ENCODE measurements around the gene CFDP1.
A peak's percentile ranks its signal among the peaks of the same experiment; 100 is the strongest.

Gene CFDP1

GRCh38 chr16:75389096-75389690 lies 44.1 kb downstream of the CFDP1 start:
- Histone ChIP-seq H3K27ac (replicated peaks) (no peak overlapping the region), H3K4me3 (replicated peaks; ENCODE audit: insufficient read depth, low read length) (no peak overlapping the region), H3K27me3 (ENCODE audit: insufficient read depth, poor library complexity, severe bottlenecking) (no peaks in the 10 kb centered on the region)
- no peak for TF ChIP-seq GABPA (IDR thresholded peaks at IDR 0.05; ENCODE audit: low read depth)
- no peak for TF ChIP-seq SPI1 (IDR thresholded peaks at IDR 0.05; ENCODE audit: borderline replicate concordance, low read depth)
- TF ChIP-seq, protein P1, sequence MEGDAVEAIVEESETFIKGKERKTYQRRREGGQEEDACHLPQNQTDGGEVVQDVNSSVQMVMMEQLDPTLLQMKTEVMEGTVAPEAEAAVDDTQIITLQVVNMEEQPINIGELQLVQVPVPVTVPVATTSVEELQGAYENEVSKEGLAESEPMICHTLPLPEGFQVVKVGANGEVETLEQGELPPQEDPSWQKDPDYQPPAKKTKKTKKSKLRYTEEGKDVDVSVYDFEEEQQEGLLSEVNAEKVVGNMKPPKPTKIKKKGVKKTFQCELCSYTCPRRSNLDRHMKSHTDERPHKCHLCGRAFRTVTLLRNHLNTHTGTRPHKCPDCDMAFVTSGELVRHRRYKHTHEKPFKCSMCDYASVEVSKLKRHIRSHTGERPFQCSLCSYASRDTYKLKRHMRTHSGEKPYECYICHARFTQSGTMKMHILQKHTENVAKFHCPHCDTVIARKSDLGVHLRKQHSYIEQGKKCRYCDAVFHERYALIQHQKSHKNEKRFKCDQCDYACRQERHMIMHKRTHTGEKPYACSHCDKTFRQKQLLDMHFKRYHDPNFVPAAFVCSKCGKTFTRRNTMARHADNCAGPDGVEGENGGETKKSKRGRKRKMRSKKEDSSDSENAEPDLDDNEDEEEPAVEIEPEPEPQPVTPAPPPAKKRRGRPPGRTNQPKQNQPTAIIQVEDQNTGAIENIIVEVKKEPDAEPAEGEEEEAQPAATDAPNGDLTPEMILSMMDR (IDR thresholded peaks at IDR 0.05; ENCODE audit: insufficient read depth, low read length): no peak
- TF ChIP-seq REST (IDR thresholded peaks at IDR 0.05; ENCODE audit: insufficient replicate concordance, low read depth): no peak
- TF ChIP-seq POLR2AphosphoS5 (IDR thresholded peaks at IDR 0.05; ENCODE audit: low read depth): no peak
- no peak for DNase-seq (ENCODE audit: low read depth in 1 of 2, low spot score in 1 of 2)

GRCh38 chr16:75387951-75388350 lies 45.4 kb downstream of the CFDP1 start:
- Histone ChIP-seq H3K27me3 (ENCODE audit: insufficient read depth, poor library complexity, severe bottlenecking) (no peaks in the 10 kb centered on the region), H3K27ac (replicated peaks) (no peak overlapping the region), H3K4me3 (replicated peaks; ENCODE audit: insufficient read depth, low read length) (no peak overlapping the region)
- TF ChIP-seq REST (IDR thresholded peaks at IDR 0.05; ENCODE audit: insufficient replicate concordance, low read depth) (no peak), SPI1 (IDR thresholded peaks at IDR 0.05; ENCODE audit: borderline replicate concordance, low read depth) (no peak), GABPA (IDR thresholded peaks at IDR 0.05; ENCODE audit: low read depth) (no peak), POLR2AphosphoS5 (IDR thresholded peaks at IDR 0.05; ENCODE audit: low read depth) (no peak)
- TF ChIP-seq, protein P1 (IDR thresholded peaks at IDR 0.05; ENCODE audit: insufficient read depth, low read length): no peak
- no peak for DNase-seq (ENCODE audit: low read depth in 1 of 2, low spot score in 1 of 2)

DNA sequence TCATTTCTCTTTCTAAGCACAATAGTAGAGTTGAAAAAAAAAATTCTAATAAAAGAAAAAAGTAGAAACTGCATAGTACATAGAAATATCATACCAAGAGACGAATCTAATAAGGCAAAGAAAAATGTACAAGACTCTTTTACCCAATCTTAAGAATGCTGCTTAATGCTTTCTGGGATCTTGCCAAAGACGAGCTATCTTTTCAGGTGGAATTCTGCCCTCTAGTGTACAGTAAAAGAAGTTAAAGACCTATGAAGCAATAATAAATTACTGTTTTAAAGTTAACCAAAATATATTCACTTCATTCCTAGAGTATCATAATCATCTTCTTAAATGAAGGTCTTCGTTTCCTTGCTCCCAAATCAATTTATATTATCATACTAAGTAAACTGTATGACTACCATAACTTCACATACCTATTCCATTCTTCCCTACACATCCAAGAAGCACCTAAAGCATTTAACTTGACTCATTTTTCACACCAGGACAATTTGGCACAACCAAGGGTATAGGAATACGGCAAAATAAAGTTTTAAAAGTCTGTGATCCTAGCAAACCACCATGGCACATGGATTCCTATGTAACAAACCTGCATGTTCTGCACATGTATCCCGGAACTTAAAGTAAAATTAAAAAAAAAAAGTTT lies 47.7 kb downstream of the CFDP1 start:
- TF ChIP-seq POLR2AphosphoS5 (IDR thresholded peaks at IDR 0.05; ENCODE audit: low read depth) (no peak), GABPA (IDR thresholded peaks at IDR 0.05; ENCODE audit: low read depth) (no peak), REST (IDR thresholded peaks at IDR 0.05; ENCODE audit: insufficient replicate concordance, low read depth) (no peak), SPI1 (IDR thresholded peaks at IDR 0.05; ENCODE audit: borderline replicate concordance, low read depth) (no peak)
- TF ChIP-seq, protein P1 (IDR thresholded peaks at IDR 0.05; ENCODE audit: insufficient read depth, low read length): no peak
- peak in 1 of 2 experiments; percentile 46 for DNase-seq (ENCODE audit: low read depth in 1 of 2, low spot score in 1 of 2)
- Histone ChIP-seq H3K27me3 (ENCODE audit: insufficient read depth, poor library complexity, severe bottlenecking) (no peaks in the 10 kb centered on the region), H3K4me3 (replicated peaks; ENCODE audit: insufficient read depth, low read length) (no peak overlapping the region), H3K27ac (replicated peaks) (no peak overlapping the region)
